GM19240 (cell line): Measurements from ENCODE around the gene ZNF579.
"Not testable (repeated sequence)": the region's sequence is repeated elsewhere in the genome, so short reads cannot be mapped to it uniquely, and the experiment has no call there.

ENCODE experiments used
- DNase-seq: peaks from one replicate; pipeline ENCODE4 v3.0.0; 2011; ENCODE audit warnings: low spot score; ENCODE audit not compliant: insufficient read length

ZNF579 gene

GRCh38 chr19:55593096-55593772 is 12.6 kb upstream of the ZNF579 start:
- no peak for DNase-seq

GRCh38 chr19:55592391-55593090 is 11.9 kb upstream of the ZNF579 start:
- DNase-seq: no peak

- DNase-seq: no peak
Observed at GRCh38 chr19:55591555-55591954, 10.9 kb upstream of the ZNF579 start.

- no peak for DNase-seq
Observed at GRCh38 chr19:55590617-55591016, 10.0 kb upstream of the ZNF579 start.

GRCh38 chr19:55590109-55590508 is 9.5 kb upstream of the ZNF579 start:
- no peak for DNase-seq

- DNase-seq: no peak
Observed at GRCh38 chr19:55588738-55589137, 8.1 kb upstream of the ZNF579 start.

DNA sequence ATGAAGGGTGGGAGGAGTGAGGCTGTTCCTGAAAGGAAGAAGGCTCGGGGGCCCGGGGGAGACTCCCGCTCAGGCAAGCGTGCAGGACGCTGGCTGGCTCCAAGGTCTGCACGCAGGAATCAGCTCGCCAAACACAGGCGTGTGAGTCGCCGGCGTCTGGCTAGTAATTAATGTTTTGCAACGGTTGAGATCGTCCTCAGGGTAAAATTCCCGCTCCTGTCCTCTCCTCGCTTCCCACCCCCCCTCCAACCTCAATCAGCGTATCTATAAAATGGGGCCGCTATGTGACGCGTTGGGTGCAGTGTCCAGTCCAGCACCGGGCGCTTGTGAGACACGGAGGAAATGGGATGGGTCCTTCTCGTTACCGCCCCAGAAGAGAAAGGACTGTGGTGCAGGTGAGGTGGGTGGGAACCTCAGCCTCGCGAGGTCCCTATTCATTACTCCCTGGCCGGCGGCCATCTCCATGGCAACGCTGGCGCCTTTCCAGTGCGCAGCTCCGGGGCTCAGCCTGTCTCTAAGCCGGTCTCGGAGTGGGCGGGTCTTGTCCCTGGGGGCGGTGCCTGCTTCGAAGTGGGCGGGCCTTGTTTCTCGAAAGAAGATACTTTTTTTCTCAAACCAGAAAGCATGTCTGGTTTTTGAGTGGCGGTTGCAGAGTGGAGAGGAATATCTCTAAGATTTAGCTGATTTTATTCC is 6.5 kb upstream of the ZNF579 start:
- peak; percentile 98 for DNase-seq

DNA sequence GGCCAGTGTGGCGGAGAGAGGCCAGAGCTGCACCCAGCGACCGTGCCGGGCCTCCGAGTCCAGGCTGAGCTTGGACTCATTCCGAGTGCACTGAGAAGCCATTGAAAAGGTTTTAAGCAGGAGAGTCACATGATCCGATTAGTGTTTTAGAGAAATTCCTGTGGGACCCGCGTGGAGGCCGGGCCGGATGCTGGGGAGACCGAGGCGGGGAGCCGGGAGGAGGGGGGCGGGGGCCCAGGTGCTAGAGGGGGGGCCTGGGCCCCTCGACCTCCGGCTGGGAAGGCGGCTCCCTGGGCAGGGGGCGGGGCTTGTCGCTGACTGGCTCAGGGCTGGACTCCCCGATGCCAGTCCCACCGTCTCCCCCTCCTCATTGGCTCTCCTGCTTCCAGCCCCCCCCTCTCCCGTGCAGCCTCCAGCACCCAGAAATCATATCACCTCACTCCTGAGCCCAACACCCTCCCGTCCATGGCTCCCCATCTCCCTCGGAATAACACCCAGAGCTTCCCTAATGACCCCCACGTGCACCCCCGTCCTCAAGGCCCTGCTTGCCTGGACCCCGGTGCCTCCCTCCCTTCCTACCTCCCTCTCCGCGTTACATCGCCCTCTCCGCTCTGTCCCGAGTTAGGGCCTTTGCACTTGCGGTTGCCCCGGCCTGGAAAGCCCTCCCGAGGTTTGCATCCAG is 5.2 kb upstream of the ZNF579 start:
- DNase-seq: no peak

GRCh38 chr19:55584871-55585270 is 4.2 kb upstream of the ZNF579 start:
- DNase-seq: no peak

GRCh38 chr19:55583897-55584296 is 3.2 kb upstream of the ZNF579 start:
- DNase-seq: not testable (repeated sequence)

- DNase-seq: not testable (repeated sequence)
Observed at GRCh38 chr19:55582284-55582683, 1.6 kb upstream of the ZNF579 start.

DNA sequence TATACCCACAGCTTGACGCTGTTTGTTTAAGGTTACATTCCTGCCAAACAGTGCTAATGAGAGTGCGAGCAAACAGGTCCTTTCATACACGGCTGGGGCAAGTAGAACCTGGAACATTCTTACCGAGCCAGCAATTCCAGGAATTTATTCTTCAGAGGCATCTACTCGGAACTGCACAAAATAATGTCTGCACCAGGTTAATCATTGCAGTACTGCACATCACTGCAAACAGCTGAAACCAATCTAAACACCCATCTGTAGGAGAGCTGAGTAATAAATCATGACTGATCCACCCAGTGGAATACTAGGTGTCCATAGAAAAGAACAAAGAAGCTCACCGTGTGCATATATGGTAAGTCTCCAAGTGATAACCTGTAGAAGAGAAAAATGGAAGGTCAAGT is 1.2 kb upstream of the ZNF579 start:
- no peak for DNase-seq

- DNase-seq: no peak
Observed at GRCh38 chr19:55581145-55581822, 636 bp upstream of the ZNF579 start.

- peak; percentile 30 for DNase-seq
Observed at GRCh38 chr19:55579766-55580621, 654 bp downstream of the ZNF579 start.

DNA sequence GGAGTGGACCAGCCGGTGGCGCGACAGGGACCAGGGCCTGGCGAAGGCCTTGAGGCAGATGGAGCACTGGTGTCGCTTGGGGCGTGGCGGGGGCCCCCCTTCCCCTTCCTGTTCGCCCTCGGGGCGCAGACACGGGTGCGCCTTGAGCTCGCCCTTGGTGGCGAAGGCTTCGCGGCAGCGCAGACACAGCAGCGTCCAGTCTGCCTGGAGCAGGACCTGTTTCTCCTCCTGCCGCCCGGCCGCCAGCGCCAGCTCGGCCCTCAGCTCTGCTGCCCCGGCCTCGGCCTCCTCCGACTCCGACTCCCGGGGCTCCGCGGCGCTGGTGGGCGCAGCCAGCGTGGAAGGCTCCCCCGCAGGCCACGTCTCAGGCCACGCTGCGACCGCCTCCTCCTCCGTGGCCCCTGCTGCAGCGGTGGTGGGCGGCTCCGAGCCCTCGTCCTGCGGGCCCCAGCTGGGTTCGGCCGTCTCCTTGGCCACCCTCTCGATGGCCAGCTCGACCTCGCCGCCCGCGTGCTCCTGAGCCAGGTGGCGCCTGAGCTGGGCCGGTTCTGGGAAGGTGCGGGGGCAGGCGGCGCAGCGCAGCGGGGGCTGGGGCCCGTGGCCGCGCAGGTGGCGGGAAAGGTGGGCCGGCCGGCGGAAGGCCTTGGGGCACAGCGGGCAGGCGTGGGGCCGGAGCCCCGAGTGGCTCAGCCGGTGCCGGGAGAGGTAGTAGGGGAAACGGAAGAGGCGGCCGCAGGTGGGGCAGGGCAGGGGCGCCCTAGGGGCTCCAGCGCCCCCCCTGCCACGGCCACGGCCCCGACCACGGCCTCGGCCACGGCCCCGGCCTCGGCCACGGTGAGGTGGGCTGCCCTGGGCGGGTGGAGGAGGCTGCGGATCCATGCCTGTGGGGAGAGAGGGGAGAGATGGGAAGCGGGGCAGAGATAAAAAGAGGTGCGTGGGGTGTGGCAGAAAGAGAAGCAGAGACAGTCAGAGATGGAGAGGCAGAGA is 1.6 kb downstream of the ZNF579 start:
- DNase-seq: no peak

GRCh38 chr19:55578031-55578760 is 2.5 kb downstream of the ZNF579 start:
- DNase-seq: no peak

- no peak for DNase-seq
Observed at GRCh38 chr19:55576746-55577145, 3.9 kb downstream of the ZNF579 start.

GRCh38 chr19:55573929-55574328 is 6.7 kb downstream of the ZNF579 start:
- DNase-seq: not testable (repeated sequence)
